PFSK-1 (cell line): ENCODE measurements around the gene COPG2.

ENCODE experiments used
- FOXP2 ChIP-seq: optimal IDR thresholded peaks from 2 replicates; pipeline ENCODE3; 2011; ENCODE audit warnings: borderline replicate concordance, control low read depth, inconsistent platforms; ENCODE audit not compliant: insufficient read depth; ENCODE audit errors: extremely low read length, extremely low read depth
- POLR2AphosphoS5 ChIP-seq: IDR thresholded peaks from 2 replicates; pipeline ENCODE4 v1.6.1; 2012; ENCODE audit warnings: low read depth, mild to moderate bottlenecking, control low read depth, low read length, moderate library complexity
- REST ChIP-seq, 2 experiments: IDR thresholded peaks; 2 replicates each; pipeline versions ENCODE4 v1.6.1 to v1.8.0; 2011 to 2012; ENCODE audit warnings: low read depth in 2 of 2, low read length in 2 of 2, control low read depth in 1 of 2, inconsistent platforms in 1 of 2, mild to moderate bottlenecking in 1 of 2, moderate library complexity in 1 of 2; ENCODE audit not compliant: insufficient read depth in 1 of 2
- SIN3A ChIP-seq: IDR thresholded peaks from 2 replicates; pipeline ENCODE4 v1.6.1; 2012; ENCODE audit warnings: mild to moderate bottlenecking, low read length, moderate library complexity, borderline replicate concordance; ENCODE audit not compliant: insufficient read depth
- TAF1 ChIP-seq: IDR thresholded peaks from 2 replicates; pipeline ENCODE4 v1.6.1; 2012; ENCODE audit warnings: low read length, control low read depth, borderline replicate concordance; ENCODE audit not compliant: insufficient read depth

The COPG2 gene

GRCh38 chr7:130492523-130493274 is 175.8 kb downstream of the COPG2 start:
- TF ChIP-seq POLR2AphosphoS5 (no peak), SIN3A (no peak), TAF1 (no peak), FOXP2 (no peak)

- TF ChIP-seq FOXP2 (no peak), TAF1 (no peak), REST (IDR thresholded peaks at IDR 0.05; ENCODE audit: insufficient read depth in 1 of 2, low read depth in 2 of 2, low read length in 2 of 2) (no peak), POLR2AphosphoS5 (no peak), SIN3A (no peak)
Measured at GRCh38 chr7:130491841-130492522, 176.6 kb downstream of the COPG2 start, which contains the start of gene MEST. Gene MEST (plus strand): TSS chr7:130492085. CDS start chr7:130492314, 229 bp downstream.

- TF ChIP-seq REST (IDR thresholded peaks at IDR 0.05; ENCODE audit: insufficient read depth in 1 of 2, low read depth in 2 of 2, low read length in 2 of 2) = no peak
- no peak for TF ChIP-seq POLR2AphosphoS5
- TF ChIP-seq SIN3A = no peak
- no peak for TF ChIP-seq TAF1
- no peak for TF ChIP-seq FOXP2
Measured at GRCh38 chr7:130490888-130491804, 177.4 kb downstream of the COPG2 start.

- TF ChIP-seq SIN3A (no peak), TAF1 (no peak), REST (IDR thresholded peaks at IDR 0.05; ENCODE audit: insufficient read depth in 1 of 2, low read depth in 2 of 2, low read length in 2 of 2) (no peak), POLR2AphosphoS5 (no peak), FOXP2 (no peak)
Measured at GRCh38 chr7:130490311-130490791, 178.2 kb downstream of the COPG2 start.
